ENCODE measurements around the gene FAM107B. TPM values are rescaled to one million over a fixed set of nuclear protein-coding genes. Genes with fewer than 3 reads are reported as not detected.

Gene FAM107B
- total RNA-seq, 2 experiments from 2014 or later: 188 to 200 TPM

DNA sequence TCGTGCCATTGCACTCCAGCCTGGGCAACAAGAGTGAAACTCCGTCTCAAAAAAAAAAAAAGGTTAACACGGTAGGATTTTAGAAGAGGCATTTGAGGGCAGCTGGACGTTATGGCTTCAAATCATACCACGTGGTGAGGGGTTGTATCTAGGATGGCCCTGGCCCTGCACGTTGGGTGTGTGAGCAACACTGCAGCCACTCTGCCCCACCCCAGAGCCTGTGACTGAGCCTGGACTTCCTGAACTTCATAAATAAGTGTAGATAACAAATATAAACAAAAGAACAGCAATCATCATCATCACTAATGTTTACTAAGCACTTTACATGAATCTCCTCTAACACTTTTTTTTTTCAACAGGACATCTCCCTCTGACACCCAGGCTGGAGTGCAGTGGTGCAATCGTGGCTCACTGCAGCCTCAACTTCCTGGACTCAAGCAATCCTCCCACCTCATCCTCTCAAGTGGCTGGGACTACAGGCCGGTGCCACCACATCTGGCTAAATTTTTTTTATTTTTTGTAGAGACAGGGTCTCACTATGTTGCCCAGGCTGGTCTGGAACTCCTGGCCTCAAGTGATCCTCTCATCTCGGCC lies 274.4 kb downstream of the FAM107B start:
- H3K36me3 Mint-ChIP-seq: no peaks in the 10 kb centered on the region
- DNase-seq: no peak
- ATAC-seq (ENCODE audit: low read depth): no peak
- H3K27ac Mint-ChIP-seq: no peak overlapping the region
- H3K9me3 Mint-ChIP-seq: no peaks in the 10 kb centered on the region
- no peak overlapping the region for H3K4me3 Mint-ChIP-seq
- POLR2A ChIA-PET: interaction anchor here (0.6 kb wide), 1 partner anchor 126 kb away, joined by 5 read pairs; no protein-coding TSS in a partner anchor
- peaks cover 17% of the 10 kb centered on the region for H3K4me1 Mint-ChIP-seq
- peaks cover 5% of the 10 kb centered on the region for H3K27me3 Mint-ChIP-seq

DNA sequence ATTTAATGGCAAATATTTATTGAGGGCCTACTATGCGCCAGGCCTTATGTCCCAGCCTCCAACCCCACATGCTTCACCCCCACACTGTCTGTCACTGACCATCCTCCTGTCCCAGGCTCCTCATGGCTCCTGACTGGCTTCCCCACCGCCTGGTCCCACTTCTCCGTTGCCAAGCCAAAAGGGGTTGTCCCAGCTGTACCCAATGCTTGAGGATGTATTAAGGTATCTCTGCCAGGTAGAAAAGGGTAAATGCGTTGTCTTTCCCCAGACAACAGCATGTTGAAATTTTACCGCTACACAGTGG lies 275.1 kb downstream of the FAM107B start:
- POLR2A ChIA-PET: interaction anchor here (0.6 kb wide), 2 partner anchors 127 to 325 kb away, joined by 4 to 5 read pairs; no protein-coding TSS in a partner anchor
- ATAC-seq (ENCODE audit: low read depth) (no peak), DNase-seq (no peak)
- Mint-ChIP-seq H3K9me3 (no peaks in the 10 kb centered on the region), H3K4me1 (peaks cover 17% of the 10 kb centered on the region), H3K4me3 (no peak overlapping the region), H3K36me3 (no peaks in the 10 kb centered on the region), H3K27me3 (peaks cover 8% of the 10 kb centered on the region), H3K27ac (no peak overlapping the region)

DNA sequence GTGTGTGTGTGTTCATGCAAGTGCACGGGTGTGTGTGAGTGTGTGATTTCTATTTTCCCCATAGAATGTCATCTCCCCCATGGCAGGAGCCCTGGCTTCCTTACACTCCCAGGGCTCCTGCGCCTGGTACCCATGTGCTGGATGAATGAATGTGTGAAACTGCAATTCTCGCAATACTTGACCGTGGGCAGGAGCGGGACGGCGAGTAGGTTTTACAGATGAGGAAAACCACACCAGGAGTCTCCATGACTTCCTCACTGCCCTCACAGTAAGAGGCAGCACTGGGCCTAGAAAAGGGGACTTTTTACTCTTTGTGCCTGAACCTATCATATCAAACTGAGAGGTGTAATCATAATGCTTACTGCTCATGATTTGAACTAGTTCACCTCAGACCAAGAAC lies 276.4 kb downstream of the FAM107B start:
- Mint-ChIP-seq H3K36me3 (no peaks in the 10 kb centered on the region), H3K4me3 (no peak overlapping the region), H3K4me1 (peaks cover 17% of the 10 kb centered on the region), H3K9me3 (no peaks in the 10 kb centered on the region), H3K27ac (no peak overlapping the region), H3K27me3 (peaks cover 8% of the 10 kb centered on the region)
- POLR2A ChIA-PET: no interaction called here
- ATAC-seq (ENCODE audit: low read depth) (no peak), DNase-seq (no peak)

DNA sequence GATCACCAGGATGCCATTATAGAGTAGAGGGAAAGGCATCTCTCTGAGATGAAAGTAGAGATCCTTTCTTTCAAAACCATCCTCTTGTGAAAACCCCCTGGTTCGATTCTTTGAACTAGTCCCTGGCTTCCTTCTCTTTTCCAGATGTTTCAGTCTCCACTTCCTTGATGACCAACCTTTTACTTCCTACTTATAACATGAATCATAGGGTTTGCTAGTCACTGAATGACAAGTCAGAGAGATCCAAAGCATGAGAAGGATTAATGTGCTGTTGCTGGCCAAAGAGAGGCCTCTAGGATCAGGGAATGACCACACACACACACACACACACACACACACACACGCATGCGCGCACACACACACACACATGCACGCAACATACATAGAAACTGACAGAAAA lies 282.9 kb downstream of the FAM107B start:
- Mint-ChIP-seq H3K36me3 (no peaks in the 10 kb centered on the region), H3K9me3 (no peaks in the 10 kb centered on the region), H3K4me3 (no peak overlapping the region), H3K4me1 (peaks cover 3% of the 10 kb centered on the region), H3K27ac (no peak overlapping the region), H3K27me3 (peaks cover 15% of the 10 kb centered on the region)
- POLR2A ChIA-PET: no interaction called here
- DNase-seq: no peak
- no peak for ATAC-seq (ENCODE audit: low read depth)

- H3K27ac Mint-ChIP-seq: no peak overlapping the region
- H3K9me3 Mint-ChIP-seq: no peaks in the 10 kb centered on the region
- POLR2A ChIA-PET: no interaction called here
- H3K4me3 Mint-ChIP-seq: no peak overlapping the region
- no peaks in the 10 kb centered on the region for H3K36me3 Mint-ChIP-seq
- DNase-seq: no peak
- peaks cover 19% of the 10 kb centered on the region for H3K27me3 Mint-ChIP-seq
- H3K4me1 Mint-ChIP-seq: peaks cover 3% of the 10 kb centered on the region
- no peak for ATAC-seq (ENCODE audit: low read depth)
These were observed 285.0 kb downstream of the FAM107B start for GRCh38 chr10:14489522-14490177.

DNA sequence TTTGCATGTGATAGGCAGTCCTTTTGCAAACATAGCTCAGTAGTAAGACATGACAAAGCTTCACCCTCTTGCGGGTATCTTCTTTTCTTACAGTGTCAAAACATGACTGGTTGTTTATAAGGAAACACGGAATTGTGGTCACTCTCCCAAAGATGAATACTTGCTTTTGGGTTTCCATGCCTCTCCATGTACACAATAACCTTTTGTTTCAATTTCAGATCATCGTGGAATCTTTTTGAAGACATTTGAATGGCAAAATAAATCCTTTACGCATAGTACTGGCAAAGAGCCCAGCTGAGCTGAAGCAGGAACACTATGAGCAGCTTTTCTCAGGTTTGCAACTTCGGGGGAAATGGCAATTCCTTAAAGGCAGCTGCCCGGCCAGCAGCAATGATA lies 287.2 kb downstream of the FAM107B start:
- no peak for DNase-seq
- Mint-ChIP-seq H3K9me3 (peaks cover 3% of the 10 kb centered on the region), H3K27ac (no peak overlapping the region), H3K4me3 (no peak overlapping the region), H3K4me1 (peaks cover 3% of the 10 kb centered on the region), H3K27me3 (peaks cover 20% of the 10 kb centered on the region), H3K36me3 (no peaks in the 10 kb centered on the region)
- no peak for ATAC-seq (ENCODE audit: low read depth)
- POLR2A ChIA-PET: no interaction called here

GRCh38 chr10:14486777-14487487 lies 287.8 kb downstream of the FAM107B start:
- Mint-ChIP-seq H3K4me3 (no peak overlapping the region), H3K27me3 (peaks cover 20% of the 10 kb centered on the region), H3K9me3 (peaks cover 3% of the 10 kb centered on the region), H3K27ac (no peak overlapping the region), H3K36me3 (no peaks in the 10 kb centered on the region), H3K4me1 (peaks cover 3% of the 10 kb centered on the region)
- POLR2A ChIA-PET: no interaction called here
- DNase-seq (no peak), ATAC-seq (ENCODE audit: low read depth) (no peak)

DNA sequence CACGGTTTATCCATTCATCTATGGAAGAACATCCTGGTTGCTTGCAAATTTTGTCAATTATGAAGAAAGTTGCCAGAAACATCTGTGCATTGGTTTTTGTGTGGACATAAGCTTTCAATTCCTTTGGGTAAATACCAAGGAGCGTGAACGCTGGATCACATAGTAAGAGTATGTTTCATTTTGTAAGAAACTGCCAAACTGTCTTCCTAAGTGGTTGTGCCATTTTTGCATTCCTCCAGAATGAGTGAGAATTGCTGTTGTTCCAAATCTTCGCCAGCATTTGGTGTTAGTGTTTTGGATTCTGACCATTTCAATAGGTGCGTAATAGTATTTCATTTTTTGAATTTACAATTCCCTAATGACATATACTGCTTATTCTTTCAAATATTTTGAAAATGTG lies 288.7 kb downstream of the FAM107B start:
- no peak overlapping the region for H3K27ac Mint-ChIP-seq
- POLR2A ChIA-PET: no interaction called here
- H3K27me3 Mint-ChIP-seq: peaks cover 20% of the 10 kb centered on the region
- H3K4me1 Mint-ChIP-seq: no peaks in the 10 kb centered on the region
- no peak for ATAC-seq (ENCODE audit: low read depth)
- no peak overlapping the region for H3K4me3 Mint-ChIP-seq
- H3K9me3 Mint-ChIP-seq: peaks cover 3% of the 10 kb centered on the region
- DNase-seq: no peak
- H3K36me3 Mint-ChIP-seq: no peaks in the 10 kb centered on the region

- Mint-ChIP-seq H3K9me3 (peaks cover 3% of the 10 kb centered on the region), H3K27ac (no peak overlapping the region), H3K4me3 (no peak overlapping the region), H3K27me3 (peaks cover 15% of the 10 kb centered on the region), H3K4me1 (no peaks in the 10 kb centered on the region), H3K36me3 (no peaks in the 10 kb centered on the region)
- ATAC-seq (ENCODE audit: low read depth) (no peak), DNase-seq (no peak)
- POLR2A ChIA-PET: no interaction called here
These were observed 291.3 kb downstream of the FAM107B start for GRCh38 chr10:14483417-14483816.

DNA sequence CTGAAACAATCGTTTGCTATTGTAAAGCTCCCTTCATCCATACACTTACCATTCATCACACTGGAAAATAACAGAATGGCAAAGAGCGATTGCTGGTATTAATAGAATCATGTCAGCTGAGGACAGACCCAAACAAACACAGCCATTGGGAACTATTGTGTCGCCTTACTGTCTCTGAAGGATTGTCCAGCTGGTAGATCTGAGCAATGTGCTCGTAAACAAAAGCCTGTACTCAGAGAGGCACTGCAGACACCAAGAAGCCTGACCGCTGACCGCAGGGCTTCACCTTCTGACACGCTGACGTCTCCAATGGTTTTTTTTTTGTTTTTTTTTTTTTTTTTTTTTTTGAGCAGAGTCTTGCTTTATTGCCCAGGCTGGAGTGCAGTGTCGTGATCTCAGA lies 292.9 kb downstream of the FAM107B start:
- ATAC-seq (ENCODE audit: low read depth): no peak
- no peaks in the 10 kb centered on the region for H3K36me3 Mint-ChIP-seq
- H3K4me1 Mint-ChIP-seq: no peaks in the 10 kb centered on the region
- no peak overlapping the region for H3K27ac Mint-ChIP-seq
- POLR2A ChIA-PET: no interaction called here
- no peak overlapping the region for H3K4me3 Mint-ChIP-seq
- peaks cover 16% of the 10 kb centered on the region for H3K27me3 Mint-ChIP-seq
- H3K9me3 Mint-ChIP-seq: peaks cover 3% of the 10 kb centered on the region
- no peak for DNase-seq

DNA sequence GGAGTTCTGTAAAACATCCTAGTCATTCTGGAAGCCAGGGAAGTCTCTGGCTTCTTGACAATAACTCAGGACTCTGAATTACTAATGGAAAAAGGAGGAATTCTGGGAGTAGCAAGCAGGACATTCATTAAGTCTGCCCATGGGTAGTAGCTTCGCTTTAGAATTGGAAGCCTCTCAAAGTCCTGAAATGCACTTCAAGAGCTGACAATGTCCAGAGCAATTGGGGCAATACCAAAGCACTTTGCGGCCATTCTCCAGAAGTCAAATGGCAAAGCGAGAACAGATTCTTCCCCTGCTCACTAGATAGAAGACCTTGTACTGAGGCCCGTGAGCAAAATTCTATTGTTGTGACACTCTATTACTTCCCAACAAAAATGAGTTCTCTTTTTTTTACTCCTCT lies 293.7 kb downstream of the FAM107B start:
- no peaks in the 10 kb centered on the region for H3K4me1 Mint-ChIP-seq
- peaks cover 18% of the 10 kb centered on the region for H3K27me3 Mint-ChIP-seq
- DNase-seq (no peak), ATAC-seq (ENCODE audit: low read depth) (no peak)
- POLR2A ChIA-PET: no interaction called here
- H3K9me3 Mint-ChIP-seq: peaks cover 3% of the 10 kb centered on the region
- no peak overlapping the region for H3K27ac Mint-ChIP-seq
- no peak overlapping the region for H3K4me3 Mint-ChIP-seq
- H3K36me3 Mint-ChIP-seq: no peaks in the 10 kb centered on the region

DNA sequence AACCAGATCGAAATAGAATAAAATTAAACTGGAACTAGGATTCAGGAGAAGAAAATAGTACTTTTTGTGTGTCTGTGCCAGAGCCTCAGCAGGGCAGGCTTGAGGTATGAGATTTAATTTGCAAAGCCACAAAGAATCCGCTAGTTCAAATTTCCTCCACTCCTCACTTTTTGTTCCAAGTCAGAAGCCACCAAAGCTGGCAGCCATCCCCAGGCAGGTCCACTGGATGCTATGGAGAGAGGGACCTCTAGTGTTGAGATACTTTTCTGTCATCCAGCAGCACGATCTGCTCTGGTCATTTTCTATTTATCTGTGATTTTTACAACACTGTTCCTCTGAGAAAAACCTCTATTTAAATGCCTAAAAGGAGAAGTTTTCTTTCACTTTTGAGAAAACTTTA lies 296.1 kb downstream of the FAM107B start:
- DNase-seq: no peak
- H3K9me3 Mint-ChIP-seq: no peaks in the 10 kb centered on the region
- H3K36me3 Mint-ChIP-seq: no peaks in the 10 kb centered on the region
- no peak overlapping the region for H3K4me3 Mint-ChIP-seq
- no peaks in the 10 kb centered on the region for H3K4me1 Mint-ChIP-seq
- H3K27me3 Mint-ChIP-seq: peaks cover 21% of the 10 kb centered on the region
- no peak for ATAC-seq (ENCODE audit: low read depth)
- POLR2A ChIA-PET: no interaction called here
- no peak overlapping the region for H3K27ac Mint-ChIP-seq

DNA sequence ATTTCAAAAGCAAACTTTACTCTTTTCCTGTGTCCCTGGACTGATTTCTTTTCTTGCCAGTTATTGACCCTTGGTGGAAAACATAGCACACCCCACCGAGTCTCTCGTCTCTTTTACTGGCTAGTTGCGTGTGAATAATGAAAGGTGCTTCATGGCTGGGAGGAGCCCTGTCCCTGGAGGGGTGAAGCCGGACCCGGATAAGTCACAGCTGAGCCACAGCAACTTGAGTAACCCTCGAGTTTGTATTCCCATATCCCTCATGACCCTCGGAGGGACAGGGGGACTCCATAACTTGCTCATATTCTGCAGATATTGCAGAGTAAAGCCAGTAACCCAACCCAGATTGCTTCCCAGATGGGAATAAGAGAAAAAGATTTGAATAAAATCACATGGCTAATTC lies 296.5 kb downstream of the FAM107B start:
- Mint-ChIP-seq H3K4me1 (no peaks in the 10 kb centered on the region), H3K4me3 (no peak overlapping the region), H3K36me3 (no peaks in the 10 kb centered on the region), H3K27ac (no peak overlapping the region), H3K27me3 (peaks cover 23% of the 10 kb centered on the region), H3K9me3 (no peaks in the 10 kb centered on the region)
- no peak for ATAC-seq (ENCODE audit: low read depth)
- DNase-seq: no peak
- POLR2A ChIA-PET: no interaction called here

DNA sequence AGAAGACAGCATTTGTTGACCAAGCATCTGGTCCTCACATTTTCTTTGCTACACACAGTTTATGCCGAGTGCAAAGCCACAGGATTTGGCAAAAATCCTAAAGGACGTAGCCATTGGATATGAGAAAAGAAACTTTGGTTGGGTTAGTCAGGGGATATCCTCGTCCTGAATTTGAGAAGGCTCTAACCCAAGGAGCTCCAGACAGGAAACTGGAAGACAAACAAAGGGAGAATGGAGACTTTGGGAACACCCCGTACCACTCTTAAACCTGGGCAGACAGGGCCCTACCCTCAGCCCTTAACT lies 297.3 kb downstream of the FAM107B start:
- H3K4me3 Mint-ChIP-seq: no peak overlapping the region

More for the DNA sequence above, 297.3 kb downstream of the FAM107B start:
- ATAC-seq (ENCODE audit: low read depth) (no peak), DNase-seq (no peak)
- POLR2A ChIA-PET: interaction anchor here (1.2 kb wide), 1 partner anchor 292 kb away, joined by 4 read pairs; no protein-coding TSS in a partner anchor
- Mint-ChIP-seq H3K4me1 (no peaks in the 10 kb centered on the region), H3K27ac (no peak overlapping the region), H3K27me3 (peaks cover 28% of the 10 kb centered on the region), H3K36me3 (no peaks in the 10 kb centered on the region), H3K9me3 (no peaks in the 10 kb centered on the region)
